Femur (tissue), 1 donor: ENCODE measurements around the gene ALAD.

Experiments
- DNase-seq: peaks from one replicate; pipeline ENCODE4 v3.0.0-alpha.2; 2017

The ALAD gene

DNA sequence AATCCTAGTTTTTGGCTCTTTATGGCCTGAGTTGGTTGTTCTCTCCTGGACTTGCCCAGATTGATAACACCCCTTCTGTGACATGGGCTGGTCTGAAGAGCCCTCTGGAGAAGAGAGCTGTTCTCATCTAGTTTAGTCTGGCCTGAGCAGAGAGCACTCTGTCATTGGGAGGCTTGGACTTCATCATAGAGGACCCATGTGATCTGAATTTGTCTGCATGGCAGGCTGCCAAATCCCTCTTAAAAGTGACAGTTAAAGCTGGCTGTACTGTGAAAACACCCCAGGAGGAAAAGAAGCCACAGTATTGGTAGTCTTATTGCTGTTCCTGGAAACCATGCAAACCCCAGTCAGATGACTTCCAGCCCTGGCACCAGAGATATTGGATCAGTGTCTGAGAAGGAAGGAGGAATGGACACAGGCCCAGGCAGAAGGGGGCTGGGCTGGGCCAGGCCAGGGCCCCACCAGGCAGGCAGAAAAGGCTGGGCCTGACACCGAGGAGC lies 57.3 kb downstream of the ALAD start:
- peak; percentile 87 for DNase-seq

DNA sequence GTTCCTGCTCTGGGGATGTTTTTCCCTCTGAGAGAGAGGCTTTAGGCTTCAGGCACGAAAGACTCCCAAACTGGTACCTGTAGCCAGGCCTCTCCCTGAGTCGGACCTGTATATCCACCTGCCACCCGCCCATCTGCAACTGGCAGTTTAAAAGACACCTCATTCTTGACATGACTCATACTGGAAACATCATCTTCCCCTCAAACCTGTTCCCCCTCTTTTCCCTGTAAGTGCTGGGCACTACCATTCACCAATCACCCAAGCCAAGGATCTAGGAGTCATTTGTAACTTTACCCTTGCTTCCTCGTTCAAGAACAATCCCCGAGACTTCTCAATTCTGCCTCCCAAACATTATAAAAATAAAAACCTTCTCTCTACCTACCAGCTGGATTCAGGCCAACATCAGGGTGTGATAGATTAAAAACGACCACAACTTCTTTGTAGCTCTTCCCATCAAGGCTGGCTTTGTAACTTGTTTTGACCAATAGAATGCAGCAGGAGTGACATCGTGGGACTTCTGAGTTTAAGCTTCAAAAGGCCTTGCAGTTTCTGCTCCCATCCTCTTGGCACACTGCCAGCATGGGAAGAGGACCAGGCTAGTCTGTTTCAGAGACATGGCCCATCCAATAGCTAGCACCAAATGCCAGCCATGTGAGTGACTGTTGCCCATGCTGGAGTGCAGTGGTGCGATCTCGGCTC lies 59.2 kb downstream of the ALAD start:
- no peak for DNase-seq

DNA sequence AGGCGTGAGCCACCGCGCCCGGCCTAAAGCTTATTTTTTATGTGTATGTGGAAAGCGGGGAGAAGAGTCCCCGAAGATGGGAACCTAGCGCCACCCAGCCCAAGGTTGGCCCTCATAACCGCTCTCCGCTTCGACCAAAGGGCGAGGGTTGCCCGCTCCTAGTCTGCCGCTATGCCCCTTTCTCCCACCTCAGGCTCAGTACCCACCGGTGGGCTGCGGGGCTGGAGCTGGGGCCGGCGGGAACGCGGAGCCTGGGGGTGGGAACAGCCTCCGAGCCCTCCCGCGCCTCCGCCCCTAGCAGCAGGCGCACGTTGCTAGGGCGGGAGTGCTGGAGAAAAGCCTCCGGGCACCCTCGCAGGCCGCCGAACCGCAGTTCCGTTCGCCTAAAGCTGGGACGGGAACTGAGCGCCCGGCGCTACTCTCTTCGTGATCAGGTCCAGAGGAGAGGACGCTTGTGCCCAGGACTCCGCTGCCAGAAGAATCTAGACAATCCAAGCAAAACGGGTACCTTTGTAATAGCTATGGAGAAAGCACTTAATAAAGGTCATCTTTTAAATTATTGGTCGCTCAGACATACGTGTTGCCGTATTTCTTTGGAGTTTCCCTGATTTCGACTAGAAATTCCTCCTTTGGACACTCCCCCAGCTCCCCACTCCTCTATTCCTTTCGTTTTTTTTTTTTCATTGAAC lies 60.9 kb downstream of the ALAD start, which contains the start of gene WDR31:
WDR31 (minus strand) TSS at position 265 of the 689 bp plus-strand sequence. CDS start 8,253 bp downstream, outside the sequence.
- DNase-seq, result peak; percentile 93

DNA sequence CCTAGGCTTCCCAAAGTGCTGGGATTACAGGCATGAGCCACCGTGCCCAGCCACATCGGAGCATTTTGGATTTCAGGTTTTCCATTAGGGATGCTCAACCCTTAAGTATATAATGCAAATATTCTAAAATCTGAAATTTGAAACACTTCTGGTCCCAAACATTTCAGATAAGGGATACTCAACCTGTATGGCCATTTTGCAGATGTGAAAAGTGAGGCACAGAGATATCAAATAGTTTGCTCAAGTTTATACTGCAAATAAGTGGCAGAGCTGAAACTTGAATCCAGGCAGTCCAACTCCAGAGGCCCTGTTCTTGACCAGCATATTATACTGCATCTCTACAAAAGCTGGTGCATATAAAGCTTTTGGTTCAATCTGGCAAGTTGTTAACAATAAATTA lies 63.4 kb downstream of the ALAD start:
- DNase-seq, result no peak
